ENCODE results near the gene TSPAN18. TPM values are rescaled to one million over a fixed set of nuclear protein-coding genes. Genes with fewer than 3 reads are reported as not detected.

The TSPAN18 gene
- total and polyA plus RNA-seq, 8 donors = 0.69 to 2.7 (median 1.5) TPM

- intact Hi-C loops (cut with DNase I) = no loop called here
- no peak for FAIRE-seq
Observed at GRCh38 chr11:44860346-44860745, 133.6 kb downstream of the TSPAN18 start.

GRCh38 chr11:44861849-44862557 is 135.2 kb downstream of the TSPAN18 start:
- intact Hi-C loops (cut with DNase I) = no loop called here
- peak in 2 of 6 donors; percentile 25 to 58 for DNase-seq
- ATAC-seq = peak in 3 of 4 donors; percentile 77 to 95 (median 92)
- FAIRE-seq = peak; percentile 13
- Histone ChIP-seq H3K4me3 (no peak overlapping the region), H3K9me3 (no peaks in the 10 kb centered on the region), H3K27ac (no peak overlapping the region), H3K4me1 (no peaks in the 10 kb centered on the region), H3K36me3 (no peaks in the 10 kb centered on the region), H3K27me3 (no peaks in the 10 kb centered on the region)
- 73 to 86% methylated on average over 19 of the region's 19 CpGs for WGBS, 2 donors
- no peak for TF ChIP-seq CTCF (IDR thresholded peaks at IDR 0.05)

More at GRCh38 chr11:44860346-44860745, 133.6 kb downstream of the TSPAN18 start:
- WGBS, 2 donors = 63 to 78% methylated on average over 5 of the region's 5 CpGs
- Histone ChIP-seq H3K9me3 (no peaks in the 10 kb centered on the region), H3K36me3 (no peaks in the 10 kb centered on the region), H3K27me3 (no peaks in the 10 kb centered on the region), H3K4me3 (no peak overlapping the region), H3K27ac (no peak overlapping the region), H3K4me1 (no peaks in the 10 kb centered on the region)
- DNase-seq (no peak), ATAC-seq (no peak)
- no peak for TF ChIP-seq CTCF (IDR thresholded peaks at IDR 0.05)

GRCh38 chr11:44862558-44863101 is 135.9 kb downstream of the TSPAN18 start:
- no peak for TF ChIP-seq CTCF (IDR thresholded peaks at IDR 0.05)
- H3K36me3 ChIP-seq = no peaks in the 10 kb centered on the region
- 66 to 71% methylated on average over 5 of the region's 5 CpGs for WGBS, 2 donors
- ATAC-seq = no peak
- H3K9me3 ChIP-seq = no peaks in the 10 kb centered on the region
- H3K4me1 ChIP-seq = no peaks in the 10 kb centered on the region
- FAIRE-seq = no peak
- H3K27ac ChIP-seq = no peak overlapping the region
- no peak overlapping the region for H3K4me3 ChIP-seq
- intact Hi-C loops (cut with DNase I) = no loop called here
- H3K27me3 ChIP-seq = no peaks in the 10 kb centered on the region
- DNase-seq = no peak

GRCh38 chr11:44863231-44863630 is 136.5 kb downstream of the TSPAN18 start:
- Histone ChIP-seq H3K4me3 (no peak overlapping the region), H3K9me3 (no peaks in the 10 kb centered on the region), H3K27me3 (no peaks in the 10 kb centered on the region), H3K27ac (no peak overlapping the region), H3K36me3 (no peaks in the 10 kb centered on the region), H3K4me1 (no peaks in the 10 kb centered on the region)
- FAIRE-seq (no peak), ATAC-seq (no peak), DNase-seq (no peak)
- no peak for TF ChIP-seq CTCF (IDR thresholded peaks at IDR 0.05)
- intact Hi-C loops (cut with DNase I) = no loop called here
- 88 to 91% methylated on average over 6 of the region's 6 CpGs for WGBS, 2 donors

GRCh38 chr11:44865866-44866272 is 139.1 kb downstream of the TSPAN18 start:
- Histone ChIP-seq H3K4me1 (no peaks in the 10 kb centered on the region), H3K27me3 (no peaks in the 10 kb centered on the region), H3K36me3 (no peaks in the 10 kb centered on the region), H3K9me3 (no peaks in the 10 kb centered on the region), H3K27ac (no peak overlapping the region), H3K4me3 (no peak overlapping the region)
- ATAC-seq = peak; percentile 15 to 86 (median 56)
- intact Hi-C loops (cut with DNase I) = no loop called here
- FAIRE-seq = no peak
- 14% methylated on average over 7 of the region's 7 CpGs for WGBS, 2 donors
- TF ChIP-seq CTCF (IDR thresholded peaks at IDR 0.05) = peak in 1 of 4 donors; percentile 10
- peak; percentile 43 to 85 (median 64) for DNase-seq

Data from pancreas (tissue), 10 donors.